GM19025 (cell line): ENCODE measurements around the gene TMEM270.

Experiments
- ATAC-seq: cut with Tn5 transposase; IDR thresholded peaks from one replicate; pipeline ENCODE4 v1.9.1; 2021; ENCODE audit warnings: mild to moderate bottlenecking, low read depth, moderate library complexity; ENCODE audit not compliant: unreplicated experiment

TMEM270 gene

DNA sequence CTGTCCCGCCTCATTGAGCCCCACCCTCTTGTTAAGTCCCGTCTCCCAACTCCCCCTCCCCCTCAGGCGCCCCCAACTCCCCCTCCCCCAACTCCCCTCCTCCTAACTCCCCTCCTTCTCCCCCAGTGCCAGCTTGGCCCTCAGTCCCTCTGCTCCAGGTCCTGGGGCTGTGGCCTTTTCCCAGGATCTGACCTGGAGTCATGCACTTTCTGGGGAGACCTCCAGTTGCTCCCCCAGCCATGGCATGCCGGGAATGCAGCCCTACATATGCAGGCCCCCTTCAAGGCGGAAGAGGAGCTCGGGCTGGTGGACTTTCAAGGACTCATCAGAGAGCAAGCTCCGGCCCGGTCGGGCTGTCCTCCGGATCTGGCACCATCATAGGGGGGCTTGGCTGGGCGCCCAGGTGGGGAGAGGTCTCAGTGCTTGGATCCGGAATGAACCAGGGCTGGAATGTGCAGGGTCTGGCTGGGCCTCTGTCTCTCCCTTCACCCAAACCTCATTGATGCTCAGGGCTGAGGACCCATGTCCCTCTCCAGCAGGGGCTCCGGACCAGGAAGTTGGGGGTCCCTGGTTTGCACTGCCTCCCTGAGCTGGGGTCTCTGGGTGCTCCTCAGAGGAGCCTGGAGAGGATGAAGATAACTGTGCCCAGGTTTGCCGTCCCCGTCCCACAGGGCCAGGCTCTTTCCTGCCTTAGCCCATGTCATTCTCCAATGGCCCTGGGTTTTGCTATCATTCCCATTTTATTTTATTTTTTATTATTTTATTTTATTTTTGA is 41.1 kb downstream of the TMEM270 start:
- ATAC-seq: no peak

DNA sequence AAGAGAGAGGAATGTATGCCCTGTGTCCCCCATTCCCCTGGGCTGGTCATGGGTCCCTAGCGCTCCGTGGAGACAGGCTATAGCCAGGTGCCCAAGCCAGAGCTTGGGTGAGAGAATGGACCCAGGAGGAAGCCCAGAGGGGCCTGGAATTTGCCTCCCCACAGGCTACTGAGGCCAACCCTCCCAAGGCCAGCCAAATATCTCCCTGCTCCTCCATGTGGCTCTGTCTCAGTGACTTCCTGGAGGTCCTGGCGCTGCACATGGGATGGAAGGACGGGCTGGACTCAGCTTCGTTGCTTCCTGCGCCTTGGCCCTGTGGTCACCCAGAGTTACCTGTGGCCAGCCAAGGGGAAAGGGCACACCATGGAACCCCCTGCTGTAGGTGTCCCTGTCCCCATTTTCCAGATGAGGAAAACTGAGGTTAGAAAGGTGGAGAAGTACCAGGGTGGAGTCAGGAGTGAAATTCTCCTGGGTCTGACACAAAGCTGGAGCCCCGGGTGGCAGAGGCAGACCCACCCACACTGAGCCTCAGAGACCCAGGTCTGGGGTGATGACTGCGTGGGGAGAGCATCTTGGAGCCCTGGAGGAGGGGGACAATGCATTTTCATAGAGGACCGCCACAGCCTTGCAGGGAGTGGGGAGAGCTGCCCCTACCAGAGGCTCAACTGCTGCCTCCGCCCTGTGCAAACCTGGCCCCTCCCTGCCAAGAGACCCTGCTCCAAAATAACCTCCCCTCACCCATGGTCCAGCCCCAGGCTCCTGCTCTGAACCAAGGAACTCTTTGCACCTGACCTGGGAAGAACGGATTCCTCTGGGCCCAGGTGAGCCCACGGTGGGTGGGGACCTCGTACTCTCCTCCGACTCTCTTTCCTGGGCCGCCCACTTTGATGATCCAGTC is 42.6 kb downstream of the TMEM270 start:
- no peak for ATAC-seq

DNA sequence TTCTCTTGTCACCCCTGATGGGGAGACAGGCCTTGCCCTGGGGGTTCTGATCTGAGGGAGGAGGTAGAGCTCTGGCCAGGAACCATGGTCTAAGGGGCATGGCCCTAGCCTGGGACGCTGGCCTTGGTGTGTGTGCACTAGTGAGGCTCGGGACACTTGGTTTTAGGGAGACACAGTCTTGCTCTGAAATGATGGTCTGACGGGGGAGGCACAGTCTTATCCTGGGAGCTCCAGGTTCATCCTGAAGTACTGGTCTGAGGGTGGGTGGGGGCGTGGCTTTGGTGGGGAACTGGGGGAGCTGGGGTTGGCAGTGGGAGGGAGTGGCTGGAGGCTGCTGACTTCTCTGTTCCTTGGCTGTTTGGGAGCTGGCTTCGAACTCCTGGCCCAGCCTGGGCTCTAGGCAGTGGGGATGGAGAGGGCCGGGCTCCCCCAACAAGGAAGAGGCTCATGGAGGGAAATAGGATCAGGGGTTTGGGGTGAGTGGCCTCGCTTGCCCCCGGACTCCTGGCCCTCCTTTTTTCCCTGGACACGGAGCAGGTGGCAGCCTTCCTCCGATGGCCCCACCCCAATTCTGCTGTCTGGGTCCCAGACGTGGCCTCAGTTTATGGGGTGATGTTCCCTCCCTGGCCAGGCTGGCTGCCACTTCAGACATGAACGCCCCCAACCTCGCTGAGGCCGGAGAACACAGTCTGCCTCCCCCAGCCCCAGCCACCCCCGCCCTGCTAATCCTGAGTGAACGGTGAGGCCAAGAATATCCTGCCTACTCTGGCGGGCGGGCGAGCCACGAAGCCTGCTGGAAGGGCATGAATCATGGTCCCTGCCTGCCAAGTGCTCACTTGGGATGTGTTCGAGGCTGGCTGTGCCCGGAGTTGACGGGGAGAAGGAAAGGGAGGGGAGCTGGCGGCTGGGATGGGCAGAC is 43.5 kb downstream of the TMEM270 start:
- no peak for ATAC-seq

DNA sequence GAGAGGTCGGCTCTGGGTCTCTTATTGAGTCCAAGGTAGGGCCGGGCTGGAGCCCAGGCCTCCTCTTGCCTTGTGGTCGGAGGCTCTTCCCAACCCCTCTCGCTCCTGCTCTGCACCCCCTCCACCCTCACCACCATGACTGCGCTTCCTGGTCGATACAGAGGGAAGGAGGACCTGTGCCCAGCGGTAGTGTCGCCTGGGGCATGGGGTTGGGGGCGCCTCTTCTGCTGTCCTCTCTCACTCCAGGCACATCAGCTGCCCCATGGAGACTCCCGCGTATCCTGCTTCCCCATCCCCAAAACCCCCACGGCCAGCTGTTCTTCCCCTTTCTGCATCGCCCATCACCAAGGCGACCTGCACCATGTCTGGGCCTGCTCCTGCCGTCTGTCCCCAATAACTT is 44.4 kb downstream of the TMEM270 start:
- ATAC-seq: no peak

DNA sequence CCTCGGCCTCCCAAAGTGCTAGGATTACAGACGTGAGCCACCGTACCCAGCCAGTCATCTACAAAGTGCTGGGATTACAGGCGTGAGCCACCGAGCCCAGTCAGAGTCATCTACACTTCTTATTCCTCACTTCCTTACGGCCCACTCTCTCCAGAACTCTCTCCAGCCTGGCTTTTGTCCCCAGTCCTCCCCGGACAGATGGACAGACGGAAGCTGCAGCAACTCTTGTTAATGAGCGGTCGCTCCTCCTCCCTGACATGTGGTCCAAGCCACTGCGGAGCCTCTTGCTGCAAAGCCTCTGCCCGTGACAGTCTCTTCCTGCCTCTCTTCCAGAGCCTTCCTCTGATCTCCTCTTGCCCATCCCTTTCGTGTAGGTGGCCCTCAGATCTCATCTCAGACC is 45.9 kb downstream of the TMEM270 start:
- ATAC-seq: no peak

DNA sequence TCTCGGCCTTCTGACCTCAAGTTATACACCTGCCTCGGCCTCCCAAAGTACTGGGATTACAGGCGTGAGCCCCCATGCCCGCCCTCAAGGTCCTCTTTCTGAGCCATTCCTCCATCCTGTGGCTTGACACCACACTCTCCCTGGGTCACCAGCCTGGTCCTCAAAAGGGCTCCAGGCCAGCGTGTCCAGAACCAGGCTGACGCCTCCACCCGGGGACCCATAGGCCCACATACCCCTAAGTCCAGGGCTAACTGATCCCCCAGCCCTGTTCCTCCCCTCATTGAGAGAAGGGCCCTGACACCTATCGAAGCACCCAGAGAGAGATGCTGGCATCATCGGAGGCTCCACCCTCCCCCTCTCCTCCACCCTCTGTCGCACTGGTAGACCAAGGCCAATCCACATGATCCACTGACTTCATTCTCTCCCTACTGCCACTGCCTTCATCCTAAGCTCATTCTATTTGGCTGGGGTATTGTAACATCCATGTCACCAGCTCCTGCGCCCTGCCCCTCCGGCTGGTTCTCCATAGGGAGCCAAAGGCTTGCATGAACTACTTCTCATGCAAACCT is 46.7 kb downstream of the TMEM270 start:
- no peak for ATAC-seq

DNA sequence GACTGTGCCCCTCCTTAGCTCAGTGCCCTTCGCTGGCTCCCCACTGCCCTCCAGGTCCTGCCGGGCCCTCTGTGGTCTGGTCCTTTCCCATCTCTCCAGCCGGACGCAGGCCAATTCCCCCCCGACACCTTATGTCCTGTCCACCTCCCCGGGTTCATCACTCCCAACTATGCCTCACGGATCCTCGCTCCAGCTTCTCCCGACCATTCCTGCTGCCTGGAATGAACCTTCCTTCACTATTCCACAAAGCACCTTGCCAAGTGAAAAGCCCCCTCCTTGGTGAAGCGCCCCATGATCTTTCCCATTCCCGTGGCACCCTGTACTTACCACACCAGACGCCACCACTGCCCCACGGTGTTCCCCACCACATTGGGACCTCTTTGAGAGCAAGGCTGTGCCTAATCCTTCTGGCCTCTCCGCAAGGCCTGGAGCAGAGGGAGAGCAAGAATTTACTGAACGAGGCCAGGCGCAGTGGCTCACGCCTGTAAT is 47.2 kb downstream of the TMEM270 start:
- ATAC-seq: no peak

DNA sequence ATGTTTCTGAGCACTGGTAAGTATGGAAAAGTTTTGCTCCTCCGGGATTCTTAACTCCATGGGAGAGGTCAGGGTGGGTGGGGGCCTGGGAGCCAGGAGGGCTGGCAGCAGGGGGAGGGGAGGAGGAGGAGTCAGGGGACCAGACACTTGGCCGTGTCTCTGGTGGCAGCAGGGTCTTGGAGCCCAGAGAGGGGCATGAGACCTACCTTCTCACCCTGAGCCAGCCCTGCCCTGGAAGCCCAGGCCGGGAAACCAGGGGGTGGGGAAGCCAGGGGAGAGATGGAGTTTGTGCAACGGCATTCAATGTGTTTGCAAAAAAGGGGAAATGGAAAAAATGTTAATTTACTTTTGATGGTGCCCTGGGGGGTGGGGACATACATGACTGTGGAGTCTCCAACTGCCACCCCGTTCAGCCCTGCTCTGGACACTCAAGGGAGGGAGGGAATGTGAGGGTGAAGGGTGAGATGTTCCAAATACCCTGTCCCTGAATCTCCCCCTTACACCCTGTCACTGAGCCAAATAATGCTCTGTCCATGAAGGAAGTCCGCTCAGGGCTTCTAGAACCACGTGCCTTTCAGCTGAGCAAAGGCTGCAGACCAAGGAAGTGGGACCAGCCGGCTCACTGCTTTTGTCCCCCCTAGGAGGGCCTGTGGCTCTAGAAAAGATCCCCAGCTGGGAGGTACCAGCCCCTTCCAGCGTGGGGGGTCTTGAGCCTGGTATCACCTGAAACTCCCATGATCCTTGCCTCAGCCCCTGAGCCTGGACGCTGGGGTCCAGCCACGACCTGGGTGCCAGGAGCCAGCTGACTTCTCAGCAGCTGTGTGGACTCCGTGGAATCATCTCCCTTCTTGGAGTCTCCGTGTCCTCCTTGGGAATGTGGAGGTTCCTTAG is 48.3 kb downstream of the TMEM270 start:
- no peak for ATAC-seq

DNA sequence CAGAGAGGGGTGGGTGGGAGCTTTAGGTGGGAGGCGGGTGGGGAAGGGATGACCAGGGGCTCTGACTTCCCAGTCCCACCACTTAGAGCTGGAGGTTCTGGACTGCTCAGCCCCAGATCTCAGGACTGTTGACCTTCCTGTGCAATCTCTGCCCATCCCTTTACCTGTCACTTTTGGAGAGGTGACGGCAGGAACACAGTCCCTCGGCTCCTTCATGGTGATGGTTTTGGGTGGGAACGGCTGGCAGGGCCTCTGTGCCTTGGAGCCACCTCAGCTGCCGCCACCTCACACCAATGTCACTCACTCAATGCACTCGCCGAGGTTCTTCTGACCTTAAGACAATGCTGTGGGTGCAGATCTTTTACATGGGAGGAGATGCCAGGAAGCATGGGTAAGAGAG is 49.0 kb downstream of the TMEM270 start:
- ATAC-seq: no peak

DNA sequence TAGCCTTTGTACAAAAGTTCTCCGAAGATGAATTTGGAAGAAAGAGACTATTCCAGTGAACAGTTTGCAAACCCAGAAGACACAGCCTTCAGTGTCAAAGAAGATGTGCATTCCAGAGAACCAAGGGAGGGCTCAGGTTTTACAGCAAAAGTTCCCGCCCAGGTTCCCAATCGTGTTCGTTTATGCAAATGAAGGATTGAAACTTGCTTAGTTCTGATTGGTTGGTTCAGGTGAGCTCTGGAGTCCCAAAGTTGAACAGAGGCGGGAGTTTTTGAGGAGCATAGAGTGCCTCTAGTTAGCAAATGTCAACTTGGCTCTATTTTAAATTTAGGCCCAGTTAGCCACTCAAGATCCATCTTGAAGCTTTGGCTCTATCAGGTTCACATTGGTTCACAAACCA is 51.3 kb downstream of the TMEM270 start:
- ATAC-seq: no peak
